HG03045 (cell line): Measurements from ENCODE around the gene CGB7.
"Not testable (repeated sequence)": the region's sequence is repeated elsewhere in the genome, so short reads cannot be mapped to it uniquely, and the experiment has no call there.

Experiments
- ATAC-seq: cut with Tn5 transposase; IDR thresholded peaks from one replicate; pipeline ENCODE4 v1.9.1; 2021; ENCODE audit warnings: mild to moderate bottlenecking, moderate library complexity; ENCODE audit not compliant: unreplicated experiment

CGB7 gene

DNA sequence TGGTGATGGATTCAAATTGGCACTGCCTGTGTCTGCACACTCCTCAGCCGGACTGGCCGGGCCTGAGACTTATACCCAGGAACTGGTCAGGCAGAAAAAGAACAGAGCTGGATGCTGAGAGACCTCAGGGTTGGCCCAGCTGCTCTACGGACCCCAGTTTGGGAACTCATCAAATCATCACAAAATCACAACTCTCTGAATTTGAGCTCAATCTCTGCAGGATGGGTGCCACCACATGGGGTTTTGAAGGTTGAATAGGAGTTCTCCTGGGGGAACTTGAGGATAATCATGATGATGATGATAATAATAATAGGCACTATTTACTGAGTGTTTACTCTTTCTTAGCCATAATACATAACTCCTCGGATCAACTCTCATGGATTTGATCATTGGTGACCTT, 14.9 kb downstream of the CGB7 start:
- not testable (repeated sequence) for ATAC-seq

DNA sequence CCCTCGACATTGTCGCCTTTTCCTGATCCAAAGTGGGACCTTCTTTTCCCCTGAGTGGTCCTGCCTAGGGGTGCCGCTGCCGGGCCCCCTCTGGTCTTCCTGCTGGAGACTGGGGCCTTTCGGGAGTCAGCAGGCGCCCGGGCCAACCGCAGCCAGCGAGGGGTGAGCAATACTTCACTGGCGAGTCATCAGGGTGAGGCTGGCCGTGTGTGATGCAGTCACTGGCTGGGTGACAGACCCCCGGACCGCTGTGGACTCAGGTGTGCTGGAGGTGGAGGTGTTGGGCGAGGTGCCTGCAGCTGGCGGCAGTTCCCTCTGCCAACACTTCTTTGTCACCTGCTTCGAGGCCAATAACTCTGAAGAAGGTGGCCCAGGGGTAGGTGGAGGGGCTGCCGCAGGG, 15.4 kb downstream of the CGB7 start:
- ATAC-seq: no peak

DNA sequence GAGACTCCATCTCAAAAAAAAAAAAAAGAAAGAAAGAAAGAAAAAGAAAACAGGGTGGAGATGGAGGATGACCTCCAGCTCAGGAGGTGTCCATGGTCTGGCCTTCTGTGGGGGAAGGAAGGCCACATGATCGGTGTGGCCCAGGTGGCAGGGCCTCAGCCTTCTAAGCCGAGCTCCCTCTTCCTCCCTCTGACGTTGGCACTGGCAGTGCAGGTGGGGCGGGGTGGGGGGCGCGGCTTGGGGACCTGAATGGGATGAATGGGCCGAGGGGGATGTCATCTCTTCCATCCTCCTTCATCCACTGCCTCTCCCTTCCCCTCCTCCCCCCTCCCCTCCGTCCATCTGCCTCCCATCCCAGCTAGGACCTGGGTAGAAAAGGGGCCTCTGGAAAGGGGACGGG, 17.8 kb downstream of the CGB7 start:
- ATAC-seq: not testable (repeated sequence)

DNA sequence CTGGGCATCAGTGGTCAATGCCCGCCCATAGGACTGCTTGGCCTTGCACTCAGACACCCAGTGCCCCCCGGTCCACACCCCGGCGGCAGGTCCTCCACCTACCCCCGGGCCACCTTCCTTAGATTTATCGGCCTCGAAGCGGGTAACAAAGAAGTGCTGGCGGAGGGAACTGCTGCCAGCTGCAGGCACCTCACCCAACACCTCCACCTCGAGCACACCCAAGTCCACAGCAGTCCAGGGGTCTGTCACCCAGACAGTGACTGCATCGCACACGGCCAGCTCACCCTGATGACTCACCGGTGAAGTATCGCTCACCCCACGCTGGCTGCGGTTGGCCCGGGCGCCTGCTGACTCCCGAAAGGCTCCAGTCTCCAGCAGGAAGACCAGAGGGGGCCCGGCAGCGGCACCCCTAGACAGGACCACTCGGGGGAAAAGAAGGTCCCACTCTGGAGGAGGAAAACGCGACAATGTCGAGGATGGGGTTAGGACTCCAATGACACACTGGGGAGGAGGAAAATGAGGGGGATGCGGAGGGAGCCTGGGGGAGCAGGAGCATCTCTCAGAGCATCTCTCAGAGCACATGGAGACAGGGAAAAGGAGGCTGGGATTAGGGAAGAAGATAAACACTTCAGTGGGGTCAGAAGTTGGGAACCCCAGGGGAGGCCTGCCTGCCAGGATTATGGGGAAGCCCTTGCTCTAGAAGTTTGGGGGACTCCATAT, 18.8 kb downstream of the CGB7 start:
- ATAC-seq: not testable (repeated sequence)

DNA sequence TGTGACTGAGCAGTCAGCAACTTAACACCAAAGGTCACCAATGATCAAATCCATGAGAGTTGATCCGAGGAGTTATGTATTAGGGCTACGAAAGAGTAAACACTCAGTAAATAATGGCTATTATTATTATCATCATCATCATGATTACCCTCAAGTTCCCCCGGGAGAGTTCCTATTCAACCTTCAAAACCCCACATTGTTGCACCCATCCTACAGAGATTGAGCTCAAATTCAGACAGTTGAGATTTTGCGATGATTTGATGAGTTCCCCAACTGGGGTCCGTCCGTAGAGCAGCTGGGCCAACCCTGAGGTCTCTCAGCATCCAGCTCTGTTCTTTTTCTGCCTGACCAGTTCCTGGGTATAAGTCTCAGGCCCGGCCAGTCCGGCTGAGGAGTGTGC, 19.4 kb downstream of the CGB7 start:
- not testable (repeated sequence) for ATAC-seq

DNA sequence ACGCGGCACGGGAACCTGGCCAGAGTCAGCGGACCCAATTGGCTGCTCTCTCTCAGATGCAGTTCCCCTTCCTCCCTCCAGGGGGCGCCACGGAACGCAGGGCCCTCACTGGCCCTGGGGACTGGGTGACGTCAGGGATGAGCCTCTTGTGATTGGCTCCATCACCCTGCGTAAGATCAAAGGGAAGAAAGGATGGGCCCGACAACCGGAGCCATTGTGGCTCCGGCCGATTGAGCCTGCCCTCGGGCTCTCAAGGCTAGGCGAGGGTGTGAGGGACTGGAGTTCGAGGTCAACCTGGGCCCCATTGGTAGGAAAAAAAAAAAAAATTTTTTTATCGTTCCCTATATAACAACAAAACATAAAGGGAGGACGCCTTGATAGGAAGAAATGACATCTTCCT, 20.7 kb downstream of the CGB7 start, which contains the start of gene CGB1:
Gene CGB1, minus strand, starts transcription at position 81 of the 400 bp plus-strand sequence. CDS start 184 bp downstream, outside the sequence.
- not testable (repeated sequence) for ATAC-seq

DNA sequence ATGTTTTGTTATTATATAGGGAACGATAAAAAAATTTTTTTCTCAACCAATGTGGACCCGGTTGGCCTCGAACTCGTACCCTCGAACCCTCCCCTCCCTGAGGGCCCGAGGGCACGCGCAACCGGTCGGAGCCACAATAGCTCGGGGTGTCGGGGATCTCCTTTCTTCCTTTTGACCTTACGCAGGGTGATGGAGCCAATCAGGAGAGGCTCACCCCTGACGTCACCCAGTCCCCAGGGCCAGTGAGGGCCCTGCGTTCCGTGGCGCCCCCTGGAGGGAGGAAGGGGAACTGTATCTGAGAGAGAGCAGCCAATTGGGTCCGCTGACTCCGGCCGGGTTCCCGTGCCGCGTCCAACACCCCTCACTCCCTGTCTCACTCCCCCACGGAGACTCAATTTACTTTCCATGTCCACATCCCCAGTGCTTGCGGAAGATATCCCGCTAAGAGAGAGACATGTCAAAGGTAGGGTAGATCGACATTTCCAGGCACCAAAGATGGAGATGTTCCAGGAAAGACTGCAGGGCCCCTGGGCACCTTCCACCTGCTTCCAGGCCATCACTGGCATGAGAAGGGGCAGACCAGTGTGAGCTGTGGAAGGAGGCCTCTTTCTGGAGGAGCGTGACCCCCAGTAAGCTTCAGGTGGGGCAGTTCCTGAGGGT, 25.8 kb downstream of the CGB7 start, which contains the start of gene CGB2:
Gene CGB2, plus strand, starts transcription at position 249 of the 660 bp plus-strand sequence. Its CDS starts 206 bp downstream, at position 455.
- ATAC-seq: not testable (repeated sequence)

DNA sequence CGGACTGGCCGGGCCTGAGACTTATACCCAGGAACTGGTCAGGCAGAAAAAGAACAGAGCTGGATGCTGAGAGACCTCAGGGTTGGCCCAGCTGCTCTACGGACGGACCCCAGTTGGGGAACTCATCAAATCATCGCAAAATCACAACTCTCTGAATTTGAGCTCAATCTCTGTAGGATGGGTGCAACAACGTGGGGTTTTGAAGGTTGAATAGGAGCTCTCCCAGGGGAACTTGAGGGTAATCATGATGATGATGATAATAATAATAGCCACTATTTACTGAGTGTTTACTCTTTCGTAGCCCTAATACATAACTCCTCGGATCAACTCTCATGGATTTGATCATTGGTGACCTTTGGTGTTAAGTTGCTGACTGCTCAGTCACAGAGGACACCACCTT, 27.2 kb downstream of the CGB7 start:
- not testable (repeated sequence) for ATAC-seq

DNA sequence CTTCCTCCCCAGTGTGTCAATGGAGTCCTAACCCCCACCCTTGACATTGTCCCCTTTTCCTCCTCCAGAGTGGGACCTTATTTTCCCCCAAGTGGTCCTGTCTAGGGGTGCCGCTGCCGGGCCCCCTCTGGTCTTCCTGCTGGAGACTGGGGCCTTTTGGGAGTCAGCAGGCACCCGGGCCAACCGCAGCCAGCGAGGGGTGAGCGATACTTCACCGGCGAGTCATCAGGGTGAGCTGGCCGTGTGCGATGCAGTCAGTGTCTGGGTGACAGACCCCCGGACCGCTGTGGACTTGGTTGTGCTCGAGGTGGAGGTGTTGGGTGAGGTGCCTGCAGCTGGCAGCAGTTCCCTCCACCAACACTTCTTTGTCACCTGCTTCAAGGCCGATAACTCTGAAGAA, 27.8 kb downstream of the CGB7 start:
- not testable (repeated sequence) for ATAC-seq

DNA sequence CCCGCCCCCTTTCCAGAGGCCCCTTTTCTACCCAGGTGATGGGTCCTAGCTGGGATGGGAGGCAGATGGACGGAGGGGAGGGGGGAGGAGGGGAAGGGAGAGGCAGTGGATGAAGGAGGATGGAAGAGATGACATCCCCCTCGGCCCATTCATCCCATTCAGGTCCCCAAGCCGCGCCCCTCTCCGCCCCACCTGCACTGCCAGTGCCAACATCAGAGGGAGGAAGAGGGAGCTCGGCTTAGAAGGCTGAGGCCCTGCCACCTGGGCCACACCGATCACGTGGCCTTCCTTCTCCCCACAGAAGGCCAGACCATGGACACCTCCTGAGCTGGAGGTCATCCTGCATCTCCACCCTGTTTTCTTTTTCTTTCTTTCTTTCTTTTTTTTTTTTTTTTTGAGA, 28.9 kb downstream of the CGB7 start:
- ATAC-seq: not testable (repeated sequence)

DNA sequence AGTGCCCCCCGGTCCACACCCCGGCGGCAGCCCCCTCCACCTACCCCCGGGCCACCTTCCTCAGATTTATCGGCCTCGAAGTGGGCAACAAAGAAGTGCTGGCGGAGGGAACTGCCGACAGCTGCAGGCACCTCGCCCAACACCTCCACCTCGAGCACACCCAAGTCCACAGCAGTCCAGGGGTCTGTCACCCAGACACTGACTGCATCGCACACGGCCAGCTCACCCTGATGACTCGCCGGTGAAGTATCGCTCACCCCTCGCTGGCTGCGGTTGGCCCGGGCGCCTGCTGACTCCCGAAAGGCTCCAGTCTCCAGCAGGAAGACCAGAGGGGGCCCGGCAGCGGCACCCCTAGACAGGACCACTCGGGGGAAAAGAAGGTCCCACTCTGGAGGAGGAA, 31.9 kb downstream of the CGB7 start:
- not testable (repeated sequence) for ATAC-seq

DNA sequence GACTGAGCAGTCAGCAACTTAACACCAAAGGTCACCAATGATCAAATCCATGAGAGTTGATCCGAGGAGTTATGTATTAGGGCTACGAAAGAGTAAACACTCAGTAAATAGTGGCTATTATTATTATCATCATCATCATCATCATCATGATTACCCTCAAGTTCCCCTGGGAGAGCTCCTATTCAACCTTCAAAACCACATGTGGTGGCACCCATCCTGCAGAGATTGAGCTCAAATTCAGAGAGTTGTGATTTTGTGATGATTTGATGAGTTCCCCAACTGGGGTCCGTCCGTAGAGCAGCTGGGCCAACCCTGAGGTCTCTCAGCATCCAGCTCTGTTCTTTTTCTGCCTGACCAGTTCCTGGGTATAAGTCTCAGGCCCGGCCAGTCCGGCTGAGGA, 32.5 kb downstream of the CGB7 start:
- not testable (repeated sequence) for ATAC-seq

DNA sequence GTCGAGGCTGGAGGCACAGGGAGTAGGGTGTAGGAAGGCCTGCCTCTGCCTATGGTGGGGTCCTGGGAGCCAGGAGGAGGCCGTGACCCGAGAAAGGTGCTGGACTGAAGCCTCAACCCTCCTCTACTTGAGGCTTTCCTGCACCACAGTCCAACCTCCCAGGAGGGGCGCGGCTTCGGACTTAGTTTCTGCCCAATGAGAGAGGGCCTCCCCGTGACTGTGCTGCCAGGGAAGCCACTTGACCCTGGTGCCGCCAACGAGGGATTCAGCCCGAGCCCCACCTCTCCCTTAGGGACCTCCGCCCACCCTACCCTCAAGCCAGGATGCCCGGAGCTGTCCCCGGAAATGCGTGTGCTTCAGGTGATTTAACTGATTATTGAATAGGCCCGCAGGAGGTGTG, 33.3 kb downstream of the CGB7 start, which contains the start of gene CGB3:
Gene CGB3, minus strand, starts transcription at position 101 of the 400 bp plus-strand sequence. CDS start 362 bp downstream, outside the sequence.
- not testable (repeated sequence) for ATAC-seq

DNA sequence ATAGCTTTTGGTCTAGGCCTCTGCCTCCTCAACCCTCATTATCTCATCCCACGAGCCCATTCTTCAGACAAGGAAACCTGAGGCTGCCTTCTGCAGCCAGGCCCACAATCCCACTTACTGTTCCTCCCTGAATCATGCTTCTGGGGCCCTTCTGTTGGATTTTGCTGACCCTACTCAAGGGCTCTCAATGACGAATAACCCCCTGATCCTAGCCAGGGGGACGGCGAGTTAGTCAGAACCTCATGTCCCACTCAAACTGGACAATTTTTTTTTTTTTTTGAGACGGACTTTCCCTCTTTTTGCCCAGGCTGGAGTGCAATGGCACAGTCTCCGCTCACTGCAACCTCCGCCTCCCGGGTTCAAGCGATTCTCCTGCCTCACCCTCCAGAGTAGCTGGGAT, 35.4 kb downstream of the CGB7 start:
- ATAC-seq: no peak

DNA sequence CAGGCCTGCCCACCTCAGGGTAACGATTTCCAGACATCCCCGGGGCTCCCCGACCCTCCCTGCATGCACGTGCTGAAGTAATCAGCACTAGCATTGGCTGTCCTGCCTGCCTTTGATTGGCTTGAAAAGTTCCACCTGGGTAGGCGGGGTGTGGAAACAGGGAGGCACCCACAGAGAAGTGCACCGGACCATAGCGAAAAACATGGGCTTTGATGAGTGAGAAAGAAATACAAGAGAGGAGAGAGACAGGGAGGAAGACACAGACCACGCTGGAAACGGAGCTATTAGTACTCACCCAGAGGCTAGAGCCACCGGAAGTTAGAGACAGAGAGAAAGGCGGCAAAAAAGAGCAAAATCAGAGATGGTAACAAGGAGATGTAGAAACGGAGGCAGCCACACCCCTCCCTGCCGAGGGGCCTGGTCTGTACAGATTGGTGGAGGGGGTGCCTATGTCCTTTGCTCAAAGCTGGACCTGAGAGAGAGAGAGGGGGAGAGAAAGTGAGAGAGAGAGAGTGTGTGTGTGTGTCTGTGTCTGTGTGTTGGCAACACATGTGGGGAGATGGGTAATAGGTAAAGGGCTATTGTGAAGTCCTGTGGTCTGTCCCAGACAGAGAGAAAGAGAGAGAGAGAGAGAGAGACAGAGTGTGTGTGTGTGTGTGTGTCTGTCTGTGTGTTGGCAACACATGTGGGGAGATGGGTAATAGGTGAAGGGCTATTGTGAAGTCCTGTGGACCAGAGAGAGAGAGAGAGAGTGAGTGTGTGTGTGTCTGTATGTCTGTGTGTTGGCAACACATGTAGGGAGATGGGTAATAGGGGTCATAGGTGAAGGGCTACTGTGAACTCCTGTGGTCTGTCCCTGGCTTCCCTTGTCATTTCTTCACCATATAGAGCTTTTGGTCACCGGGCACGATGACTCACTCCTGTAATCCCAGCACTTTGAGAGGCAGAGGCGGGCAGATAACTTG, 36.3 kb downstream of the CGB7 start:
- no peak for ATAC-seq

DNA sequence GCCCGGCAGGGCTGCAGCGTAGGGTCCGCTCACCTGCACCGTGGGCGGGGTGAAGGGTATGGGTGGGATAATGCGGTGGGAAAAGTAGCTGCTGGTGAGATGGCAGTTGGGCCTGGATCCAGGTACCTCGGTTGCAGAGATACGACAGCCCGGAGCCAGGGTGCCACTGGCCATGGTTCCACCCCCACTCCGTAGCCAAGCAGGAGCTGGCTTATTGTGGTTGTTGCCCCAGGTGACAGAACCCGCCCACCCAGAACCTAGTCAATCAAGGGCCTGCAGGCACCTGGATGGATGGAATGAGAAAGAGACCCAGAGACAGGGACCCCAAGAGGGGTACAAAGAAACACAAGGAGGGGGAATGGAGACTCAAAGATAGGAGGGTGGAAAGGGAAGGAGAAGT, 37.2 kb downstream of the CGB7 start:
- no peak for ATAC-seq

DNA sequence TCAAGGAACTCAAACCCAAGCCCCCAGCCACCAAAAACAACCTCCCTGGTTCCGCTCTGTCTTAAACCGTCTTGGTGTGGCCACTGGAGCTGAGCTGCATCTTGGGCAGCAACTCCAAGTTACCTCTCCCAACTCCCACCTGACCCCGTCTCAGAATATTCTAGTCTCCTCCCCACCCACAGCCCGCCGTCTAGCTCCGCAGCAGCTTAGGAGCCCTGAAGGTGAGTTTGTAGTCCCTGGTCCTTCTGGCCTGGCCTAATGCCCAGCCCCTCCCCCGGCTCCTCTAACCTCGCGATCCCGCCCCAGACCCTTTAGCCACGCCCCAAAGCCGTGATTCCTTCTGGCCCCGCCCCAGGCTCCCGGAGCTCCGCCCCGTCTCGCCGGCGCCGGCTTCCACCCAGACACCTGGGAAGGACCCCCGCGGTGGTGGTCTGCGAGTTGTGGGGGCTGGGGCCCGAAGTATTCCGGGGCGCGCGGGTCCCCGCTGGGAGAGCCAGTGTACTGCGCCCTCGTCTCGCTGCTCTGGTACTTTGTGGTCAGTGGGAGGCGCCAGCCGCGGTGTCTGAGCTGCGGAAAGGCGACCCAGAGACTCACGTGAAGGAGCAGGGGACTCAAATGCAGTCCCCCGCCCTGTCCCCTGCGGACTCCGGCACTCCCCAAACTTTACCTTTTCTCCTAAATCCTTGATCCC, 38.2 kb downstream of the CGB7 start:
- ATAC-seq: no peak

DNA sequence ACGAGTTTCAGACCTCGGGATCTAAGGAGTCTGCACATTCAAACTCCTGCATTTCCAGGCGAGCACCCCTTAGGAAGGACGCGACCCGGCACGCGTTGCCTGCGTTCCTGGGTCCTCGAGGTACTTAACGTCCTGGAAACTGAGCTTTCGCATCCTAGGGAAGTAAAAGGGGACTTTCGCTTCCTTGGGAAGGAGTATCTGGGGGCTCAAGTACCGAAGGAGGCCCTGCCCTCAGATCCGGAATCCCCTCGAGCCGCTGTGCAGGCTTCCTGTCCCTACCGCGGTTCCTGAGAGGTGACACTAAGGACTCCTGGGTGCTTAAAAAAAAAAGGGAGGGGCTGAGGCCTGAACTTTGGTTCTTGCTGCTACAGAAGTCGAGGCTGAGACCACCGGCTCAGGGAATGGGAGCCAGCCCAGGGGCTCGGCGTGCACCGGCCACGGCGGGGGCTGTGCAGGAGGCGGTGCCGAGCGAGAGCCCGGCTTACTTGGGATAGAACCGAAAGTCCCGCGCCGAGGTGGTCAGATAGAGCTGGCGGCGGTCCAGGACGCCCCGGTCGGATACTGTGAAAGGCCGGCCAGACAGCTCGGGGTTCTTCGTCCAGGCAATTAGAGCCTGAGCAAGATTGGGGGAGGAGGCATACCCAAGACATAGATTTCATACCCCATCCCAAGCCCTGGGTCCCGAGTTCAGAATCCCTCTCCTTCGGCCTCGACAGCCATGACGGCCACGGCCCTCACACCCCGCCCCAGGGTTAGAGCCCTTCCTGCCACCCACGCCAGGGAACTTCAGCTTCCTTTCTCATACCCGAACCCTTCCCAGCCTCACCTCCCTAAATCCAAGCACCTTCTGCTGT, 38.9 kb downstream of the CGB7 start:
- ATAC-seq: not testable (repeated sequence)

DNA sequence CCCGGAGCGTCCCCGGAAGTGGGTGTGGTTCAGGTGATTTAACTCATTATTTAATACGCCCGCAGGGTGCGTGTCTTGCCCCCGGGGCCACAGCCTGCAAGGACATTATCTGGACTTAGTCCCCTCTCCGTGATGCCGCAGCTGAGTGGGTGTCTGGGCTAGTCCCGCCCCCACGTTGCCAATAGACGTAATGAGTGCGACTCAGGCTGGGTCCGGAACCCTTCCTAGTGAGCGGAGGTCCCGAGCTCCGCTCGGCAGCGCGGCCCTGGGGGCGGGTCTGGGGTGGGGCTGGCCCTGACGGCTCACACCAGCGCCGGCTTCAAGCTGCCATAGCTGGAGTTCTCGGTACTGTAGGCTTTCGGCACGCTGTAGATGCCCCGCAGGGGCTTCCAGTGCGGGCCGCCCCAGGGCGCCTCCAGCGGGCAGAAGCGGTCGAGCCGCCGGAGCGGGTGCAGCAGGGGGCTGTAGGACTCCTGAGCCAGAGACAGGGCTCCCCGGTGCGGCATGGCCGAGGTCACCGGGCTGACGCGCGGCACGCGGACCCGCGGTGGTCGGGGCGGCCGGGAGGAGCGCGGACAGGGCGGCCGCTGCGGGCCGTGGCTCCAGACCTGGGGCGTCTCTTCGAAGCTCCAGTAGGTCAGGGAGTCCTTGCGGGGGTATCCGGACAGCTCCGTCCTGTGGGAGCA, 39.7 kb downstream of the CGB7 start:
- ATAC-seq: peak; percentile 61
